H9 (cell line): ENCODE data around the gene UGT1A8. TPM values are rescaled to one million over a fixed set of nuclear protein-coding genes. Genes with fewer than 3 reads are reported as not detected.

ENCODE experiments used
- DNase-seq: peaks from one replicate; pipeline ENCODE4 v3.0.0-alpha.2; 2017
- H2AFZ ChIP-seq: one replicate; pipeline ENCODE4 v1.6.1; 2013; ENCODE audit warnings: mild to moderate bottlenecking, low read length, control low read depth, moderate library complexity
- H2AK5ac ChIP-seq: 2 replicates; pipeline ENCODE4 v1.6.1; 2013; ENCODE audit warnings: low read length, control low read depth, mixed read lengths; ENCODE audit not compliant: insufficient read length
- H2BK120ac ChIP-seq: one replicate; pipeline ENCODE4 v1.6.1; 2013; ENCODE audit warnings: low read depth, mild to moderate bottlenecking, low read length, control low read depth, inconsistent platforms; ENCODE audit not compliant: poor library complexity, severe bottlenecking
- H2BK12ac ChIP-seq: 2 replicates; pipeline ENCODE4 v1.6.1; 2013; ENCODE audit warnings: low read length, control low read depth, mixed read lengths, low read depth; ENCODE audit not compliant: insufficient read length
- H2BK15ac ChIP-seq: 2 replicates; pipeline ENCODE4 v1.6.1; 2013; ENCODE audit warnings: low read depth, low read length, control low read depth
- H2BK20ac ChIP-seq: one replicate; pipeline ENCODE4 v1.6.1; 2013; ENCODE audit warnings: low read depth, mild to moderate bottlenecking, low read length, control low read depth, inconsistent platforms; ENCODE audit not compliant: poor library complexity, severe bottlenecking
- H2BK5ac ChIP-seq: 2 replicates; pipeline ENCODE4 v1.6.1; 2013; ENCODE audit warnings: low read length, control low read depth, mixed read lengths; ENCODE audit not compliant: insufficient read length
- H3K14ac ChIP-seq: 2 replicates; pipeline ENCODE4 v1.6.1; 2013; ENCODE audit warnings: low read length, control low read depth; ENCODE audit not compliant: insufficient read depth
- H3K18ac ChIP-seq: 2 replicates; pipeline ENCODE4 v1.6.1; 2013; ENCODE audit warnings: low read depth, mild to moderate bottlenecking, mixed read lengths, low read length, control low read depth; ENCODE audit not compliant: insufficient read length
- H3K23ac ChIP-seq: 2 replicates; pipeline ENCODE4 v1.6.1; 2013; ENCODE audit warnings: low read length, control low read depth, mixed read lengths, low read depth; ENCODE audit not compliant: insufficient read length
- H3K23me2 ChIP-seq: 2 replicates; pipeline ENCODE4 v1.6.1; 2013; ENCODE audit warnings: low read depth, mild to moderate bottlenecking, mixed read lengths, low read length, control low read depth; ENCODE audit not compliant: insufficient read length, poor library complexity, severe bottlenecking
- H3K27ac ChIP-seq: 2 replicates; pipeline ENCODE4 v1.5.1; 2013; ENCODE audit warnings: low read length, control low read depth, mixed read lengths, low read depth; ENCODE audit not compliant: insufficient read length
- H3K27me3 ChIP-seq: 2 replicates; pipeline ENCODE4 v1.6.1; 2013; ENCODE audit warnings: low read length, control low read depth, inconsistent platforms; ENCODE audit not compliant: insufficient read depth
- H3K4ac ChIP-seq: 2 replicates; pipeline ENCODE4 v1.6.1; 2013; ENCODE audit warnings: low read depth, mild to moderate bottlenecking, control low read depth, inconsistent platforms, low read length, moderate library complexity
- H3K4me1 ChIP-seq: 2 replicates; pipeline ENCODE4 v1.6.1; 2013; ENCODE audit warnings: low read length, control low read depth, inconsistent platforms; ENCODE audit not compliant: insufficient read depth
- H3K4me2 ChIP-seq: 2 replicates; pipeline ENCODE4 v1.6.1; 2013; ENCODE audit warnings: low read length, control low read depth, mixed read lengths; ENCODE audit not compliant: insufficient read length, insufficient read depth
- H3K56ac ChIP-seq: 2 replicates; pipeline ENCODE4 v1.6.1; 2013; ENCODE audit warnings: low read depth, mild to moderate bottlenecking, mixed read lengths, low read length, control low read depth; ENCODE audit not compliant: insufficient read length
- H3K79me1 ChIP-seq: 2 replicates; pipeline ENCODE4 v1.6.1; 2013; ENCODE audit warnings: low read depth, mild to moderate bottlenecking, moderate library complexity, low read length, control low read depth, inconsistent platforms; ENCODE audit not compliant: insufficient read depth, poor library complexity, severe bottlenecking
- H3K79me2 ChIP-seq: 2 replicates; pipeline ENCODE4 v1.6.1; 2013; ENCODE audit warnings: low read length, control low read depth, inconsistent platforms; ENCODE audit not compliant: insufficient read depth
- H3K9ac ChIP-seq: 2 replicates; pipeline ENCODE4 v1.6.1; 2013; ENCODE audit warnings: low read length, control low read depth, mixed read lengths; ENCODE audit not compliant: insufficient read length; ENCODE audit errors: extremely low read depth
- H3K9me3 ChIP-seq: one replicate; pipeline ENCODE4 v1.6.1; 2013; ENCODE audit warnings: low read depth, low read length, inconsistent platforms; ENCODE audit not compliant: control insufficient read depth
- H3T11ph ChIP-seq: one replicate; pipeline ENCODE4 v1.6.1; 2013; ENCODE audit warnings: mild to moderate bottlenecking, low read length, control low read depth, inconsistent platforms
- H4K20me1 ChIP-seq: one replicate; pipeline ENCODE4 v1.6.1; 2013; ENCODE audit not compliant: control insufficient read depth, insufficient read length, insufficient read depth
- H4K5ac ChIP-seq: 2 replicates; pipeline ENCODE4 v1.6.1; 2013; ENCODE audit warnings: low read depth, mild to moderate bottlenecking, mixed read lengths, low read length, control low read depth; ENCODE audit not compliant: insufficient read length
- H4K8ac ChIP-seq: replicated peaks from 2 replicates; pipeline ENCODE4 v1.6.1; 2013; ENCODE audit warnings: low read length, control low read depth, mixed read lengths, low read depth; ENCODE audit not compliant: insufficient read length
- H4K91ac ChIP-seq: 2 replicates; pipeline ENCODE4 v1.6.1; 2013; ENCODE audit warnings: low read depth, mild to moderate bottlenecking, moderate library complexity, mixed read lengths, low read length, control low read depth; ENCODE audit not compliant: insufficient read length
- H3K27ac Mint-ChIP-seq, 3 experiments: 2 replicates in 2 of 3; 3 replicates in 1 of 3; pipeline ENCODE4 v1.8.0; 2020 to 2021; ENCODE audit warnings: mixed read lengths in 3 of 3, mild to moderate bottlenecking in 1 of 3, moderate library complexity in 1 of 3
- H3K27me3 Mint-ChIP-seq: 2 replicates; pipeline ENCODE4 v1.8.0; 2021; ENCODE audit warnings: low read depth, mild to moderate bottlenecking, moderate library complexity, mixed read lengths
- H3K36me3 Mint-ChIP-seq, 3 experiments: 2 replicates in 2 of 3; 3 replicates in 1 of 3; pipeline ENCODE4 v1.8.0; 2020 to 2021; ENCODE audit warnings: low read depth in 3 of 3, mixed read lengths in 3 of 3; ENCODE audit not compliant: insufficient read depth in 1 of 3
- H3K4me1 Mint-ChIP-seq, 2 experiments: 2 replicates each; pipeline ENCODE4 v1.8.0; 2020; ENCODE audit warnings: mixed read lengths in 2 of 2
- H3K4me3 Mint-ChIP-seq, 2 experiments: 2 replicates in 1 of 2; 3 replicates in 1 of 2; pipeline ENCODE4 v1.8.0; 2020 to 2021; ENCODE audit warnings: mild to moderate bottlenecking in 2 of 2, mixed read lengths in 2 of 2, moderate library complexity in 1 of 2
- H3K9me3 Mint-ChIP-seq, 2 experiments: 2 replicates in 1 of 2; 3 replicates in 1 of 2; pipeline ENCODE4 v1.8.0; 2020; ENCODE audit warnings: mild to moderate bottlenecking in 2 of 2, mixed read lengths in 2 of 2, moderate library complexity in 1 of 2
- CTCF ChIP-seq: fragments of 200-600 bp; sonication (generic); conservative IDR thresholded peaks from 3 replicates; pipeline ENCODE4 v1.8.0; 2021; ENCODE audit warnings: antibody characterized with exemption, mild to moderate bottlenecking
- WGBS: extraction: QIAGEN DNeasy Blood & Tissue Kit; methylation state at CpG from one replicate; pipeline ENCODE4 v1.1.7; 2013; ENCODE audit warnings: missing lambda C conversion rate, low lambda C conversion rate, mixed read lengths; ENCODE audit not compliant: insufficient read length; ENCODE audit errors: extremely low coverage; 5-methylcytosine and 5-hydroxymethylcytosine counted together
- total RNA-seq: library from RNA; stranded (reverse); gene quantifications from 2 replicates; pipeline ENCODE4 v1.2.1, GENCODE V29; 2021

Gene UGT1A8
- total RNA-seq, 1 experiment from 2014 or later: not detected

DNA sequence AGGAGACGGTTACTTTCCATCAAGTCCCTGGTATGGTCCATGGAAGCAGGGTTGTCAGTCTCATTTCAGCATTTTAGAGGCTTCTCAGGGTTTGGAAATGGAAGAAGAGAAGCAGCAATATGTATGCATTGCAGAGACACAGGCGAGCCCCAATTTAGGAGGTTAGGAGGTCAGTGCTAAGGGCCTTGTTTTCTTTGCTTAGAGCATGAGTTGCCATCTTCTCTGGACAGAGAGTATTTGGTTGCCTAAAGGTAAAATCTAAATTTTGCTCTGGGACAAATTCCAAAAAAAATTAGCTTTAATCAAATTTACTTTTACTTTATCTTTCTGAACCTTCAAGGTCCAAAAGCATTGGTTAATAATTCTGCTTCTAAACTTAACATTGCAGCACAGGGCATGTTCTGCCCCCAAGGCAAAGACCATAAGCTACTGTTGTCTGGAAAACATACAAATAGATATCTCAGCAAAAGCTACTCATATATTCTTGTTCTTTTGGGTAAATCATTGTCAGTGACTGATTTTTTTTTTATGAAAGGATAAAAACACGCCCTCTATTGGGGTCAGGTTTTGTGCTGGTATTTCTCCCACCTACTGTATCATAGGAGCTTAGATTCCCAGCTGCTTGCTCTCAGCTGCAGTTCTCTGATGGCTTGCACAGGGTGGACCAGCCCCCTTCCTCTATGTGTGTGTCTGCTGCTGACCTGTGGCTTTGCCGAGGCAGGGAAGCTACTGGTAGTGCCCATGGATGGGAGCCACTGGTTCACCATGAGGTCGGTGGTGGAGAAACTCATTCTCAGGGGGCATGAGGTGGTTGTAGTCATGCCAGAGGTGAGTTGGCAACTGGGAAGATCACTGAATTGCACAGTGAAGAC, 54.1 kb downstream of the UGT1A8 start, which contains the start of gene UGT1A9:
Gene UGT1A9 (plus strand): TSS at position 609 of the 872 bp plus-strand sequence. CDS start 37 bp downstream, at position 646.
- H3K27ac Mint-ChIP-seq: no peak within 1 kb of the TSS; a peak in 1 of 7 replicates
- peaks cover 13% of the 10 kb centered on the region for H3K27me3 Mint-ChIP-seq
- Histone ChIP-seq H2BK20ac (no peak within 1 kb of the TSS), H3K4ac (no peak within 1 kb of the TSS), H2BK120ac (no peak within 1 kb of the TSS), H3K4me1 (no peaks in the 10 kb centered on the region; the same call in 1 of the 2 replicates), H2AFZ (no peak within 1 kb of the TSS), H2BK15ac (no peak within 1 kb of the TSS), H3K56ac (no peak within 1 kb of the TSS), H3K14ac (no peak within 1 kb of the TSS), H3K79me2 (no peaks in the 10 kb centered on the region), H3K79me1 (no peaks in the 10 kb centered on the region), H3K27me3 (no peaks in the 10 kb centered on the region), H3K4me2 (no peak within 1 kb of the TSS), H3T11ph (no peak within 1 kb of the TSS), H2BK5ac (no peak within 1 kb of the TSS), H4K20me1 (no peaks in the 10 kb centered on the region), H3K23me2 (no peaks in the 10 kb centered on the region), H4K91ac (no peak within 1 kb of the TSS), H3K18ac (no peak within 1 kb of the TSS), H4K5ac (no peak within 1 kb of the TSS), H3K9ac (no peak within 1 kb of the TSS), H3K9me3 (no peaks in the 10 kb centered on the region), H2AK5ac (no peak within 1 kb of the TSS), H2BK12ac (no peak within 1 kb of the TSS), H4K8ac (no peak within 1 kb of the TSS), H3K27ac (no peak within 1 kb of the TSS), H3K23ac (no peak within 1 kb of the TSS)
- peaks cover 2 to 5% of the 10 kb centered on the region in 2 experiments; a peak in 3 of 4 replicates for H3K4me1 Mint-ChIP-seq
- no peaks in the 10 kb centered on the region for H3K36me3 Mint-ChIP-seq
- peaks cover 0 to 8% of the 10 kb centered on the region in 2 experiments; a peak in 2 of 5 replicates for H3K9me3 Mint-ChIP-seq
- no peak for TF ChIP-seq CTCF
- no peak for DNase-seq
- no peak within 1 kb of the TSS for H3K4me3 Mint-ChIP-seq
- WGBS: no CpG with 5 or more reads among the region's 5 CpGs
